GM15510 (cell line): ENCODE measurements around the gene SDK2.

Source experiments
- POLR2A ChIP-seq: IDR thresholded peaks from 3 replicates; pipeline ENCODE4 v1.6.1; 2011; ENCODE audit warnings: borderline replicate concordance; ENCODE audit not compliant: insufficient read length; ENCODE audit errors: extremely low read depth

SDK2 gene

GRCh38 chr17:73419051-73419450, 225.2 kb downstream of the SDK2 start:
- no peak for TF ChIP-seq POLR2A

- TF ChIP-seq POLR2A = no peak
Observed at GRCh38 chr17:73415782-73416181, 228.5 kb downstream of the SDK2 start.

GRCh38 chr17:73414171-73414955, 229.9 kb downstream of the SDK2 start:
- no peak for TF ChIP-seq POLR2A

GRCh38 chr17:73412914-73413313, 231.3 kb downstream of the SDK2 start:
- no peak for TF ChIP-seq POLR2A

- no peak for TF ChIP-seq POLR2A
Observed at GRCh38 chr17:73411313-73411747, 232.9 kb downstream of the SDK2 start.

GRCh38 chr17:73410586-73411312, 233.5 kb downstream of the SDK2 start:
- no peak for TF ChIP-seq POLR2A

GRCh38 chr17:73404246-73404645, 240.0 kb downstream of the SDK2 start:
- TF ChIP-seq POLR2A = no peak

- TF ChIP-seq POLR2A = no peak
Observed at GRCh38 chr17:73402466-73402865, 241.8 kb downstream of the SDK2 start.

GRCh38 chr17:73401911-73402310, 242.3 kb downstream of the SDK2 start:
- TF ChIP-seq POLR2A = no peak

- TF ChIP-seq POLR2A = no peak
Observed at GRCh38 chr17:73400915-73401545, 243.2 kb downstream of the SDK2 start.

GRCh38 chr17:73399056-73399455, 245.2 kb downstream of the SDK2 start:
- no peak for TF ChIP-seq POLR2A

- no peak for TF ChIP-seq POLR2A
Observed at GRCh38 chr17:73397856-73398540, 246.2 kb downstream of the SDK2 start.

- no peak for TF ChIP-seq POLR2A
Observed at GRCh38 chr17:73397278-73397826, 246.9 kb downstream of the SDK2 start.

- no peak for TF ChIP-seq POLR2A
Observed at GRCh38 chr17:73396431-73397277, 247.6 kb downstream of the SDK2 start.
